GM10248 (cell line): ENCODE data around the gene AAMDC.
"Not testable (repeated sequence)": the region's sequence is repeated elsewhere in the genome, so short reads cannot be mapped to it uniquely, and the experiment has no call there.

Experiments
- CTCF ChIA-PET: fragments of 300-600 bp; sonication (Branson Sonifier 250); formaldehyde crosslinking; extraction: SDS; loops from one replicate; lab custom pipeline; 2021; ENCODE audit warnings: antibody characterized with exemption; lab: Yijun Ruan, JAX
- POLR2A ChIA-PET: fragments of 350-650 bp; sonication (Branson Sonifier 250); formaldehyde crosslinking; extraction: SDS; loops from one replicate; lab custom pipeline; 2020; ENCODE audit warnings: antibody characterized with exemption; lab: Yijun Ruan, JAX
- DNase-seq: peaks from one replicate; pipeline ENCODE4 v3.0.0; 2012; ENCODE audit errors: extremely low spot score
- CTCF ChIP-seq: IDR thresholded peaks from 2 replicates; pipeline ENCODE4 v1.5.1; 2012; ENCODE audit warnings: mild to moderate bottlenecking, low read depth; ENCODE audit errors: extremely low read depth, missing control alignments, control extremely low read depth

Gene AAMDC

GRCh38 chr11:77828926-77829325, 8.0 kb downstream of the AAMDC start:
- CTCF ChIA-PET, result no interaction called here
- no peak for DNase-seq
- POLR2A ChIA-PET, result no interaction called here
- TF ChIP-seq CTCF, result no peak

GRCh38 chr11:77833302-77833701, 12.4 kb downstream of the AAMDC start:
- DNase-seq, result no peak
- POLR2A ChIA-PET, result no interaction called here
- TF ChIP-seq CTCF, result no peak
- CTCF ChIA-PET, result interaction anchor here (1.5 kb wide), 1 partner anchor 14 kb away, joined by 4 read pairs; no protein-coding TSS in a partner anchor

GRCh38 chr11:77842441-77843121, 21.6 kb downstream of the AAMDC start:
- TF ChIP-seq CTCF, result no peak
- POLR2A ChIA-PET, result no interaction called here

GRCh38 chr11:77843700-77844099, 22.8 kb downstream of the AAMDC start:
- DNase-seq, POLR2A ChIA-PET, CTCF ChIA-PET: not testable (repeated sequence)

More at GRCh38 chr11:77842441-77843121, 21.6 kb downstream of the AAMDC start:
- CTCF ChIA-PET, result no interaction called here
- no peak for DNase-seq

GRCh38 chr11:77851503-77851902, 30.6 kb downstream of the AAMDC start:
- TF ChIP-seq CTCF, result no peak
- ChIA-PET CTCF (no interaction called here), POLR2A (no interaction called here)
- DNase-seq, result no peak

GRCh38 chr11:77854838-77855237, 33.9 kb downstream of the AAMDC start:
- no peak for TF ChIP-seq CTCF
- POLR2A ChIA-PET, result no interaction called here
- CTCF ChIA-PET, result no interaction called here
- no peak for DNase-seq

GRCh38 chr11:77857906-77858457, 37.0 kb downstream of the AAMDC start:
- POLR2A ChIA-PET, DNase-seq: not testable (repeated sequence)
- CTCF ChIA-PET, result interaction anchor here (0.8 kb wide), 1 partner anchor 20 kb away, joined by 4 read pairs; no protein-coding TSS in a partner anchor

- POLR2A ChIA-PET, CTCF ChIA-PET: not testable (repeated sequence)
Observed at GRCh38 chr11:77861444-77861843, 40.5 kb downstream of the AAMDC start.

More at GRCh38 chr11:77861444-77861843, 40.5 kb downstream of the AAMDC start:
- not testable (repeated sequence) for DNase-seq
